WTC11 (cell line): ENCODE results near the gene SPATS2.

Experiments
- ZNF317 ChIP-seq: sonication (generic); formaldehyde crosslinking; IDR thresholded peaks from 2 replicates; pipeline ENCODE4 v1.8.1; 2023; ENCODE audit warnings: low read depth, mild to moderate bottlenecking, moderate library complexity, missing genetic modification reagents, borderline replicate concordance
- TF ChIP-seq, protein P1 (sequence below): fragments of 200-600 bp; IDR thresholded peaks from 2 replicates; pipeline ENCODE4 v1.8.0; 2022; ENCODE audit warnings: antibody characterized with exemption

DNA sequence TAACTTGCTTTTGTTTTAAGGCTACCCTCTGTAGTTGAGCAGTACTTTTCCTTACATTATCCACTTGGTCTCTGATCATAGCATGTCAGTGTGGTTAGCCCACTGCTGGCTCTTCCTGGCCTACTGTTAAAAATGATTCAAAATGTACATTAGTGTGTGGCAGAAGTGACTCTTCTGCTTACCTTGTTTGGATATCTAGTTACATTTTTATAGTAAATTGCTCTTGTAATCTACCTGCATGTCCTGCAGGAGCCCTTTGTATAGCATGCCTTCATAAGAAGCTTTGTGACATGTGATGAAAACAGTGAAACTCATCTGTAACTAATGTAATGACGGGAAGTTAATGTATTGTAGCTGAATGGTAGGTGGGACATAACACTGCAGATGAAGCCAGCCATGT, 8.1 kb downstream of the SPATS2 start:
- TF ChIP-seq, protein P1, sequence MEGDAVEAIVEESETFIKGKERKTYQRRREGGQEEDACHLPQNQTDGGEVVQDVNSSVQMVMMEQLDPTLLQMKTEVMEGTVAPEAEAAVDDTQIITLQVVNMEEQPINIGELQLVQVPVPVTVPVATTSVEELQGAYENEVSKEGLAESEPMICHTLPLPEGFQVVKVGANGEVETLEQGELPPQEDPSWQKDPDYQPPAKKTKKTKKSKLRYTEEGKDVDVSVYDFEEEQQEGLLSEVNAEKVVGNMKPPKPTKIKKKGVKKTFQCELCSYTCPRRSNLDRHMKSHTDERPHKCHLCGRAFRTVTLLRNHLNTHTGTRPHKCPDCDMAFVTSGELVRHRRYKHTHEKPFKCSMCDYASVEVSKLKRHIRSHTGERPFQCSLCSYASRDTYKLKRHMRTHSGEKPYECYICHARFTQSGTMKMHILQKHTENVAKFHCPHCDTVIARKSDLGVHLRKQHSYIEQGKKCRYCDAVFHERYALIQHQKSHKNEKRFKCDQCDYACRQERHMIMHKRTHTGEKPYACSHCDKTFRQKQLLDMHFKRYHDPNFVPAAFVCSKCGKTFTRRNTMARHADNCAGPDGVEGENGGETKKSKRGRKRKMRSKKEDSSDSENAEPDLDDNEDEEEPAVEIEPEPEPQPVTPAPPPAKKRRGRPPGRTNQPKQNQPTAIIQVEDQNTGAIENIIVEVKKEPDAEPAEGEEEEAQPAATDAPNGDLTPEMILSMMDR: no peak
- TF ChIP-seq ZNF317 (CRISPR knock-in tag): no peak
